Lower leg skin (tissue), 3 donors: ENCODE results near the gene SMOC1.

ENCODE experiments used
- CTCF ChIP-seq, 3 donors: fragments of 450-650 bp; IDR thresholded peaks; one replicate each; pipeline ENCODE4 v1.5.1; 2016; ENCODE audit warnings: antibody characterized with exemption in 3 of 3, mild to moderate bottlenecking in 3 of 3, moderate library complexity in 2 of 3
- POLR2A ChIP-seq, 2 donors: fragments of 450-650 bp; IDR thresholded peaks; one replicate each; pipeline ENCODE4 v1.6.1; 2016 to 2017; ENCODE audit warnings: antibody characterized with exemption in 2 of 2, mild to moderate bottlenecking in 1 of 2, moderate library complexity in 1 of 2

GRCh38 chr14:69919815-69920214, 40.6 kb downstream of the SMOC1 start:
- no peak for TF ChIP-seq POLR2A (IDR thresholded peaks at IDR 0.05)
- TF ChIP-seq CTCF (IDR thresholded peaks at IDR 0.05): no peak
